Activated CD8-positive, alpha-beta memory T cell treated with anti-CD3 and anti-CD28 coated beads for 24 hours (primary cell): ENCODE data around the gene PAFAH1B1.
"Not testable (repeated sequence)": the region's sequence is repeated elsewhere in the genome, so short reads cannot be mapped to it uniquely, and the experiment has no call there.

Source experiments
- DNase-seq: peaks from one replicate; pipeline ENCODE4 v3.0.0-alpha.2; 2020

Gene PAFAH1B1

DNA sequence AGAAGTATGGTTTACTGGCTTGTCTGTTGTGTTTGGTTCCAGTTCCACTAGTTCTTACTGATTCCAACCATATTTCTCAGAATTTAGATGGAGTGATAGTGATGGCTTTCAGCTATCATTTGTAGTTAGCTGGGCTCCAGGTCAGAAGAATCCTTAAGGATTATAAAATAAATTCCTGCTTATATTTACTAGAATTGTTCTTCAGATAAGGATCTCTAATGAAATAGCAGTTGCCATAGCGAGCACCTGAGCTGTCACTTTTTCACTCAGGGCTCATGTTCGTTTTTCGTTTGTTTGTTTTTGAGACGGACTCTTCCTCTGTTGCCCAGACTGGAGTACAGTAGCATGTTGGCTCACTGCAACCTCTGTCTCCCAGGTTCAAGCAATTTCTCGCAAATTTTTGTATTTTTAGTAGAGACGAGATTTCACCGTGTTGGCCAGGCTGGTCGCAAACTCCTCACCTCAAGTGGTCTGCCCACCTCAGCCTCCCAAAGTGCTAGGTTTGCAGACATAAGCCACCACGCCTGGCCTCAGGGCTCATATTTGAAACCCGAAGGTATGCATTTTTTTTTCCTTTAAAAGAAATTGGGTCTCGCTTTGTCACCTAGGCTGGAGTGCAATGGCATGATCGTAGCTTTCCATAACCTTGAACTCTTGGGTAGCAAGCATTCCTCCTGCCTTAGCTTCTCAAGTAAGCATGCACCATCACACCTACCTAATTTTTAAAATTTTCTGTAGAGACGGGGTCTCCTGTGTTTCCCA, 42.9 kb downstream of the PAFAH1B1 start:
- no peak for DNase-seq

DNA sequence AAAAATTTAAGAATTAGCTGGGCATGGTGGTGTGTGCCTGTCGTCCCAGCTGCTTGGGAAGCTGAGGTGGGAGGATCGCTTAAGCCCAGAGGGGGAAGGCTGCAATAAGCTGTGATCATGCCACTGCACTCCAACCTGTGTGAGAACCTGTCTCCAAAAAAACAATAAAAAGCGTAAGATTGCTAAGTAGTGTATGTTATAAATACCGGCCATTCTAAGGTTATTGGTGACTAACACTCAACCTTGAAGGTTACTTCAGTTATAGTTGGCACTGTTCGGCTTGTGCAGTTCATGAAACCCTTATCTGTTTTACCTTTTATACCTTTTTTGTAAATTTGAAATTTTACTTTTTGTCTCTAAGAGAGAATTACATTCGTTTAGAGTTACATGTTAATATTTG, 44.0 kb downstream of the PAFAH1B1 start:
- no peak for DNase-seq

DNA sequence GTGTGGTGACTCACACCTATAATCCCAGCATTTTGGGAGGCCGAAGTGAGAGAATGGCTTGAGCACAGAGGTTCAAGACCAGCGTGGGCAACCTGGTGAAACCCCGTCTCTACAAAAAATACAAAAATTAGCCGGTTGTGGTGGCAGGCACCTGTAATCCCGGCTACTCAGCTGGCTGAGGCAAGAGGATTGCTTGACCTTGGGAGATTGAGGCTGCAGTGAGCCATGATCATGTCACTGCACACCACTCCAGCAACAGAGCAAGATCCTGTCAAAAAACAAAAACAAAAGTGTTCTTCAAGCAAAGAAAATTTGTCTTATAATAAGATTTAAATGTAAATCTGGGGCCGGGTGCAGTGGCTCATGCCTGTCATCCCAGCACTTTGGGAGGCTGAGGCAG, 51.5 kb downstream of the PAFAH1B1 start:
- DNase-seq = no peak

DNA sequence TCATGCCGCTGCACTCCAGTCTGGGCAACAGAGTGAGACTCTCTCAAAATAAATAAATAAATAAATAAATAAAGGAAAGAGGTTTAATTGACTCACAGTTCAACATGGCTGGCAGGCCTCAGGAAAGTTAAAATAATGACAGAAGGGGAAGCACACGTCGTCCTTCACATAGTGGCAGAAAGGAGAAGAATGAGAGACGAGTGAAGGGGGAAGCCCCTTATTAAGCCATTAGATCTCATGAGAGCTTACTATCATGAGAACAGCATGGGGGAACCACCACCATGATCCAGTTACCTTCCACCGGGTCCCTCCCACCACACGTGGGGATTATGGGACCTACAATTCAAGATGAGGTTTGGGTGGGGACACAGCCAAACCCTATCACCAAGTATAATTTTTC, 54.5 kb downstream of the PAFAH1B1 start:
- DNase-seq = no peak

DNA sequence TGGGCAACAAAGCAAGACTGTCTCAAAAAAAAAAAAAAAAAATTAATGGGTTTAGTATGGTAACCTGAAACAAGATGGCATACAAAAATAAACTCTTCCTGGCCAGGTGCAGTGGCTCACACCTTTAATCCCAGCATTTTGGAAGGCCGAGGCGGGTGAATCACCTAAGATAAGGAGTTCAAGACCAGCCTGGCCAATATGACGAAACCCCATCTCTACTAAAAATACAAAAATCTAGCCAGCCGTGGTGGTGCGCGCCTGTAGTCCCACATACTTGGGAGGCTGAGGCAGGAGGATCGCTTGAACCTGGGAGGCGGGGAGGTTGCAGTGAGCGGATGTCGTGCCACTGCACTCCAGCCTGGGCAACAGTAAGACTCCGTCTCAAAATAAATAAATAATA, 55.7 kb downstream of the PAFAH1B1 start:
- DNase-seq = no peak

DNA sequence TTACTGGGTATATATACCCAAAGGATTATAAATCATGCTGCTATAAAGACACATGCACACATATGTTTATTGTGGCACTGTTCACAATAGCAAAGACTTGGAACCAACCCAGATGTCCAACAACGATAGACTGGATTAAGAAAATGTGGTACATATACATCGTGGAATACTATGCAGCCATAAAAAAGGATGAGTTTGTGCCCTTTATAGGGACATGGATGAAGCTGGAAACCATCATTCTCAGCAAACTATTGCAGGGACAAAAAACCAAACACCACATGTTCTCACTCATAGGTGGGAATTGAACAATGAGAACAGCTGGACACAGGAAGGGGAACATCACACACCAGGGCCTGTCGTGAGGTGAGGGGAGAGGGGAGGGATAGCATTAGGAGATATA, 59.5 kb downstream of the PAFAH1B1 start:
- not testable (repeated sequence) for DNase-seq

DNA sequence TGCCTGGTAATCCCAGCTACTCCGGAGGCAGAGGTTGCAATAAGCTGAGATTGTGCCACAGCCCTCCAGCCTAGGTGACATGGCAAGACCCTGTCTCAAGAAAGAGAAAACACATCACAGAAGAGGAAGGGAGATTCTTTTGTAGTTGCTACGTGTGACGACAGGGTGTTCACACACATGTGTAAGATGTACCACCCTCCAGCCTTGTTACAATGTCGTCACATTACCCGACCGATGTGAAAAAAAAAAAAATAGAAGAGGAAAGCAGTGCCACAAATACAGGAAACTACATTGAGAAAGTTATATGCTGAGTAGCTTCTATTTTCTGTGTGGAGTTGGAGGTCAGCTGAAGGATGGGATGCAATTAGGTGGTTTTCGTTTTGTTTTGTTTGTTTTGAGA, 62.1 kb downstream of the PAFAH1B1 start:
- no peak for DNase-seq

DNA sequence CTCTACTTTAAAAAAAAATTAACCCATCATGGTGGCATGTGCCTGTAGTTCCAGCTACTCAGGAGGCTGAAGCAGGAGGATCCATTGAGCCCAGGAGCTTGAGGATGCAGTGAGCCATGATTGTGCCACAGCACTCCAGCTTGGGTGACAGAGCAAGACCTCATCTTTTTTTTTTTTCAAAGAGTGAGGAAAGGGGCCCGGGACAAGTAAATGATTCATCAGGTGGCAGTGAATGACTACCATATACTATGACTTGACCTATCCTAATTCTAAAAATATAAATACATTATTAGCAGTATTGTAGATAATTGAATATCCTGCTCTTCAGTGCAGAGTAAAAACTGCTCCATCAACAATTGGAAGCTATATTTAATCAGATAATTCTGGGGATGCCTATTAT, 62.8 kb downstream of the PAFAH1B1 start:
- DNase-seq = no peak

DNA sequence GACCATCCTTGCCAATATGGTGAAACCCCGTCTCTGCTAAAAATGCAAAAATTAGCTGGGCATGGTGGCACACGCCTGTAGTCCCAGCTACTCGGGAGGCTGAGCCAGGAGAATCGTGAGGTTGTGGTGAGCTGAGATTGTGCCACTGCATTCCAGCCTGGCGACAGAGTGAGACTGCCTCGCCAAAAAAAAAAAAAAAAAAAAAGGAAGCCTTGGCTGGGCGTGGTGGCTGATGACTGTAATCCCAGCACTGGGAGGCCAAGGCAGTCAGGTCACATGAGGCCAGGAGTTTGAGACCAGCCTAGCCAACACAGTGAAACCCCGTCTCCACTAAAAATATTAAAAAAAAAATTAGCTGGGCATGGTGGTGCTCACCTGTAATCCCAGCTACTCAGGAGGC, 65.9 kb downstream of the PAFAH1B1 start:
- not testable (repeated sequence) for DNase-seq

DNA sequence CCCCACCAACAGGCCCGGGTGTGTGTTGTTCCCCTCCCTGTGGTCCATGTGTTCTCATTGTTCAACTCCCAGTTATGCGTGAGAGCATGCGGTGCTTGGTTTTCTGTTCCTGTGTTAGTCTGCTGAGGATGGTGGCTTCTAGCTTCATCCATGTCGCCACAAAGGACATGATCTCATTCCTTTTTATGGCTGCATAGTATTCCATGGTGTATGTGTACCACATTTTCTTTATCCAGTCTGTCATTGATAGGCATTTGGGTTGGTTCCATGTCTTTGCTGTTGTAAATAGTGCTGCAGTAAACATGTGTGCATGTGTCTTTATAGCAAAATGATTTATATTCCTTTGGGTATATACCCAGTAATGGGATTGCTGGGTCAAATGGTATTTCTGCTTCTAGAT, 67.0 kb downstream of the PAFAH1B1 start:
- not testable (repeated sequence) for DNase-seq

DNA sequence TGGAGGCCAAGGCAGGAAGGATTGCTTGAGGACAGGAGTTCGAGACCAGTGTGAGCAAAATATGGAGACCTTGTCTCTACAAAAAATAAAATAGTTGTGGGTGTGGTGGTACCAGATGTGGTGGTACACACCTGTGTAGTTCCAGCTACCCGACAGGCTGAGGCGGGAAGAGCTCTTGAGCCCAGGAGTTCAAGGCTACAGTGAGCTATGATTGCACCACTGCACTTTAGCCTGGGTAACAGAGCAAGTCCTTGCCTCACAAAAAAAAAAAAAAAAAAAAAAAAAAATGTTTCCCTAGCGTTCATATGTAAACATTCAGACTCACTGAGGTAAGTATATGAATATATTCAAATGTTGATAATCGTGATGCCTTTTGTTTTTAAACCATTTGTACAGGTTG, 78.6 kb downstream of the PAFAH1B1 start:
- DNase-seq = no peak

DNA sequence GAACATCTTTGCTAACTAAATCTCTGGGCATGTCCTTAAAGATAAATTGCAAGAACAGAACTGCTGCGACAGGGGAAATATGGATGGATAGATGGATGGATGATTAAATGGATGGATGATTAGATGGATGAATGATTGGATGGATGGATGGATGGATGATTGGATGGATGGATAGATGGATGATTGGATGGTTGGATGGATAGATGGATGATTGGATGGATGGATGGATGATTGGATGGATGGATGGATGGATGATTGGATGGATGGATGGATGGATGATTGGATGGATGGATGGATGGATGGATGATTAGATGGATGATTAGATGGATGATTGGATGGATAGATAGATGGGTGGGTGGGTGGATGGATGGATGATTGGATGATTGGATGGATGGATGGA, 85.8 kb downstream of the PAFAH1B1 start:
- not testable (repeated sequence) for DNase-seq

DNA sequence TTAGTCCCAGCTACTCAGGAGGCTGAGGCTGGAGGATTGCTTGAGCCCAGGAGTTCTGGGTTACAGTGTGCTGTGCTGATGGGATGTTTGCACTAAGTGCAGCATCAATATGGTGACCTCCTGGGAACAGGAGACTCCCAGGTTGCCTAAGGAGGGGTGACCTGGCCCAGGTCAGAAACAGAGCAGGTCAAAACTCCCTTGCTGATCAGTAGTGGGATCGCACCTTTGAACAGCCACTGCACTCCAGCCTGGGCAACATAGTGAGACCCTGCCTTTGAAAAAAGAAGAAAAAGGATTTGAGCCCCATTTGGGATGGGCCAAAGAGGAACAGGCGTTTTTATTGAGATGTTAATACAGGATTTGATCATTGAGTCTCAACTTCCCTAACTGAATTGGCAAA, 87.5 kb downstream of the PAFAH1B1 start:
- DNase-seq = no peak

DNA sequence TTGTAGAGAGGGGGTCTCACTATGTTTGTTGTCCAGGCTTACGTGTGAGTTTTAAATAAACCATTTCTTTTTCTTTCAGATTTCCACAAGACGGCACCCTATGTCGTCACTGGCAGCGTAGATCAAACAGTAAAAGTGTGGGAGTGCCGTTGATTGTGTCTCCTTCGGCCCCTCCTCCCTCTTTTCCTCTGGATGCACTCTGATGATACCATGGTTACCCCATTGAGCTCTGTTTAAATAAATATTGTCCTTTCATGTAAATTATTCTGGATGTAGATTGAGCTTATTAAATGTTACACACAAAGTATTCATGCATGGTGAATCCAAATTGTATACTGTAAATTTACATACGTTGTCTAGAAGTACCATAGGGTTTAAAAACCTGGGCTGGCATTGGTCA, 88.2 kb downstream of the PAFAH1B1 start:
- no peak for DNase-seq

DNA sequence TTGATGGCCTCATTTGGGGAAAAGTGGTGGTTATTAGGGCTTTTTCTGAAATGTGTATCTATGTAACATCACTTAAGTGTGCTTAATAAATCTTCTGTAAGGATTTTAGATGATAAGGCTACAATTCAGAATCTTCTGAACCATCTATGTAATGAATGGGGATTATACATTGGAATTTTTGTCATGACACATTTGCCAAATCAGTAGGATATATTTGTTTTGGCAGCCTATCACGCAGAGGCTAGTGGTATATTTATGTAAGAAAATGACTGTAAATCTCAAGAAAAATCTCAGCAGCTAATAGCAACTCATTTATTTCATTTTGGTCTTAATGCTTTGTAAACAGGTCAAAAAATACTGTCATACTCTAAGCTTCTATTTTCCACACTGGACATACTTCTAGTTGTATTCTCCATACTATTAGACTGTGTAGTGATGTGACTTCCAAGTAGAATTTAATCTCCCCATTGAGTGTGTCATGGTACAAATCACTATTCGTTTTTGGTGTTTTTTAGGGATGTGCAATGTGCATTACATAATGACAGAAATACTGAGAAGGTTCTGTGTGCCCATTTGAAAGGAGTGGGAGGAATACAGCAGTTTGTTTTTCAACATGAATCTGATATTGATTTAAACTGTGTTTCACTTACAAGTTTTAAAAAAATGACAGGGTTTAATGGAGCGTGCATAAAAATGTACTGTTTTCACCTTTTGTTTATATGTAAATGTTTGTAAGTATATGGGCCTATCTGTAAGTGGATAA, 88.9 kb downstream of the PAFAH1B1 start:
- no peak for DNase-seq

DNA sequence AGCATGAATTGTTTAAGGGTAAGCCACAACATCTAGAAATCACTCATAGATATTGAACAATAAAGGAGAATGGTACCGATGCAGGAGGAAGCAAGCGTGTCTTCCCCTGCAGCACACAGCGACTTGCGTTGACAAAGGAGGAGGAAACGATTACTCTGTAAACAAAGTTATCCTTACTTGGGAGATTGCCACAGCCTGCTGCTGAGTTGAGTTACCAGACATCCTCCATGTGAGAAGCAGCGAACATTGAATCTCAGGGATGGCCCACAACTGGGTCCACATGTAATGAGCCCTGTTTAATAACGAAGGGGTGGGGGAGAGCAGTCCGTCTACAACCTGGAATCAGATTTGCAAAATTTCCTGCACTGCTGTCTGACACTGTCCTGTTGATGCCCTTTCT, 90.5 kb downstream of the PAFAH1B1 start:
- DNase-seq = no peak

DNA sequence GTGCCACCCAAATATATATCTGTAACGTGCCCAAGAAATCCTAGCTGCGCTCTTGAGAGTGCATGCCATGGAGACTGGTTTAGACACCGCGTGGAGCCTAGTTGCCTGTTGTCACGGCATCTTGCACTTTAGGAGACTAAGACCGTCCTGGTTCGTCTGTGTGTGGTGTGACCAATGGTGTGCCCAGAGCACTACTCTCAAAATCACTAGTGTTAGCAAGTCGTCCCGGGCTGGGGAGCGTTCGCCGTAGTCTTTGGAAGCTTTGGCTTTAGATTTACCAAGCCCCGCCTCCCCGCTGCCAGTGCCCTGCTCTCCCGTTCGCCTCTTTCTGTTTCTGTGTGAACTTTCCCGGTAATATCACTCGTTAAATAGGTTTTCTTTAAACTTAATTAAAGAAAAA, 91.1 kb downstream of the PAFAH1B1 start:
- DNase-seq = no peak

DNA sequence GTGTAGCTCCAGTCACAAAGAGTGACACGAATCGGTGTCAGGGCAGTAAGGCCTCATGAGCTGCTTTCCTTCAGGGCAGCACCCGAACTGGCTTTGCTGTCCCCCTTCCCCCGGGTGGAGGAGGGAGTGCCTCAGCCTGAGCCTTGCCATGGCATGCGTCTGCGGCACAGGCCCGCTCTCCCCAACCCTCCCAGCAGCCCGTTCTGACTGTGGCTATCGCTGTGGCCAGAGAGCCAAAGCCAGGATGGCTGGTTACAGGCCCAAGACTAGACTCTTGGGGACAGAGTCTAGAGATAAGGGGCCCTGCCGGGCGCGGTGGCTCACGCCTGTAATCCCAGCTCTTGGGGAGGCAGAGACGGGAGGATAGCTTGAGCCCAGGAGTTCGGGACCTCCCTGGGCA, 92.2 kb downstream of the PAFAH1B1 start:
- DNase-seq = no peak

DNA sequence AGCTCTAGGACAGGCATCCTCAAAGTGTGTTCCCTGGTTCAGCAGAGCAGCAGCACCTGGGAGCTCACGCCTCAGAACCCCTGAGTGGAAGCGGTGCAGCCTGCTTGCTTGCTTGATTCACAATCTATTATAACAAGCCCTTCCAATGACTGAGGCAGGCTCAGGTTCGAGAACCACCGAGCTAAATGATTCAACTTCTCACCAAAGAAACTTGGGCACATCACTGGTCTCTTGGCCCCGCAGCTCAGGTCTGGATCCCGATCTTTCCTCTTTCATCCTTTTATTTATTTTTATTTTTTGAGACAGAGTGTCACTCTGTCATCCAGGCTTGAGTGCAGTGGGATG, 93.6 kb downstream of the PAFAH1B1 start:
- no peak for DNase-seq

DNA sequence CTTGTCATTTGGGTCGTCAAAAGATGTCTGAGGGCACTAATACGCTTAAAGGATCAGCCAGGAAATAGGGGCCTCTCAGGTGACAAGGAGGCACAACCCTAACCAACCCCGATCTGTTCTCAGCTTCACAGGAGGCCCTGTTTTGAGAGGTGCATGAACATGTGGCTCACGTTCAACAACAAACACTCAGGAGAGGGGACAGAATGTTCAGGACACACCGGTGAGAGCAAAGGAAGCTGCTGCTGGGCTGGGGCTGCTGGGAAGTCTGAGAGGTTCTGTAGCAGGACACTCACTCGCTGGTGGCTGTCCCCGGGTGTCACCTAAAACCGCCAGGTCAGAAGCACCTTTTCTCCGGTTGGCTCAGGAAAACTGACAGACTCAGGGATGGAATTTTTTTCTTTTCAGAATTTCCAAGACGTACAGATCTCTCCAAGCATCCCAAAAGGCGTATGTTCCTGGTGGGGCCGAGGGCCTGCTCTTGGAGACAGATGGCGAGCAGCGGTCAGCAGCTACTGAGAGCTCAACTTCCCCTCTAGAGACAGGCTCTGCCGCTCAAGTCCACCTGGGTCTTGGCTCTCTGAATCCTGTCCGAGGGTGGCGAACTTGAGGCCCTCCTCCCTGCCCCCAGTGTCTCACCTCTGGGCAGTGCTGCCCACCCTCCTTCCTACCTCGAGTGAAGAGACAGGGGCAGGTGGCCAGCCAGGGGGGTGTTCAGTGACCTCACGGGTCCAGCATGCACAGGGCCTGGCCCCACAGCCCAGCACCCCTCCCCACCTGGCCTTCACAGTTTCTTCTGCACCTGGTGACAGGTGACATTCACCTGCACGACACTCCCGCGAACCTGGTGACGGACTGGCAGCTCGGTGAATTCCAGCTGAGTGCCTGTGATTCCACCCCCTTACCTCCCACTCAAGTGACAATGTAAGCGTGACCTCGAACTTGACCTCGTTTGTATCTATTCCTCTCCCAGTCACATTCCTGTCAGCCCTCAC, 95.2 kb downstream of the PAFAH1B1 start:
- DNase-seq = peak; percentile 64

DNA sequence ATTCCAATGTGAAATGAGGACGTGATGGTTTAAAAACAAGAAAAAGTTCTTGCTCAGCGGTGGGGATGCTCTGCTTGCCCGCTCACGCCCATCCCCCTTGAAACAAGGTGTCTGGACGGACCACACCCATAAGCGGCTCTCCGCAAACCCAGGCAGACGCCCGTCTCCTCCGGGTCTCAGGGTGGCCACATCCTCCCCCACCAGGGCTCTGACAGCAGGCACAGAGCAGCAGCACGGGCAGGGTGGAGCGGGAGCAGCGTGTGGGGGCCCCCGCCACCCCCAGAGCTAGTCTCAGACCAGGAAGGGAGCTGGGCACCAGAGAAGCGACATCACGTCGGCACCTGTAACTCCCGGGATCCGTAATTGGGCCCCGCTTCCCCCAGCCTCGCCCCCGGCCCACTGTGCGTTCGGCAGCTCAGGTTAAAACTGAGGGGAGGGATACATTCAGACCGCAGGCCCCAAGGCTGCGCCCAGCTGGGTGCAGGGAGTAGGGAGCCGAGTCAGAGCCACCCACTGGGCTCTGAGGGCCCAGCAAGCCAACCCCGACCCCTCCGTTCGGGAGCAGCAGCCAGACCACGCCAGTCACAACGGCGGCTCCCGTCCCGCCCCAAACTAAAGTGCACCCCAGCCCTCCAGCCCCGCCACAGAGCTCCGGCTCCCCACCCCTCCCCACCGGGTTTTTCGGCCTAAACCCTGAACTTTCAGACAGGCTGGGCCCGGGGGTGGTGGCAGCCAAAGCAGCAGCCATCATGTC, 96.1 kb downstream of the PAFAH1B1 start:
- DNase-seq = peak; percentile 63
